SK-N-SH (cell line): Measurements from ENCODE around the gene EEA1. TPM values are rescaled to one million over a fixed set of nuclear protein-coding genes. Genes with fewer than 3 reads are reported as not detected.

Experiments
- polyA plus RNA-seq, 3 experiments: library from polyadenylated mRNA; depleted of rRNA; stranded (reverse); fragments of >200 nt; gene quantifications; 2 replicates each; pipeline ENCODE4 v1.2.3, GENCODE V29; 2012
- small RNA-seq, 7 experiments: library from RNA; depleted of rRNA; stranded (forward); fragments of <200 nt; gene quantifications; one replicate each; pipeline ENCODE3, GENCODE V24; 2012

The EEA1 gene
- polyA plus RNA-seq, 1 of the 3 experiments (the other 2 are of a cell fraction) = 1.5 TPM

Small RNAs within 50 kb of the gene (small RNA-seq; reads per million reads assigned to genes)
- 0.17 to 9.0 (median 1.9) reads per million in 7 experiments for gene RNU6-1329P

Other genes with a start within 250 kb of the EEA1 start
- not detected in 2 replicates for gene PLEKHG7, start 226.3 kb downstream of the EEA1 start, polyA plus RNA-seq (2012; rRNA removed)